Osteocyte (in vitro differentiated cells): ENCODE measurements around the gene ZNF71. TPM values are rescaled to one million over a fixed set of nuclear protein-coding genes. Genes with fewer than 3 reads are reported as not detected.

Experiments
- DNase-seq: peaks from one replicate; pipeline ENCODE4 v3.0.0; 2021; ENCODE audit warnings: mixed read lengths; ENCODE audit not compliant: unreplicated experiment; ENCODE audit errors: extremely low spot score
- H3K27ac Mint-ChIP-seq: one replicate; pipeline ENCODE4 v1.8.0; 2021; ENCODE audit warnings: mild to moderate bottlenecking, mixed read lengths; ENCODE audit not compliant: unreplicated experiment
- H3K27me3 Mint-ChIP-seq: one replicate; pipeline ENCODE4 v1.8.0; 2021; ENCODE audit warnings: mixed read lengths; ENCODE audit not compliant: unreplicated experiment
- H3K36me3 Mint-ChIP-seq: one replicate; pipeline ENCODE4 v1.8.0; 2021; ENCODE audit warnings: mixed read lengths; ENCODE audit not compliant: unreplicated experiment
- H3K4me1 Mint-ChIP-seq: one replicate; pipeline ENCODE4 v1.8.0; 2021; ENCODE audit warnings: mixed read lengths; ENCODE audit not compliant: unreplicated experiment
- H3K4me3 Mint-ChIP-seq: one replicate; pipeline ENCODE4 v1.8.0; 2021; ENCODE audit warnings: mild to moderate bottlenecking, moderate library complexity, mixed read lengths; ENCODE audit not compliant: unreplicated experiment
- H3K9me3 Mint-ChIP-seq: one replicate; pipeline ENCODE4 v1.8.0; 2021; ENCODE audit warnings: mixed read lengths; ENCODE audit not compliant: unreplicated experiment
- total RNA-seq: library from RNA; stranded (reverse); gene quantifications from 2 replicates; pipeline ENCODE4 v1.2.1, GENCODE V29; 2021
- TF ChIP-seq, protein P1 (sequence below): fragments of 200-600 bp; sonication (generic); IDR thresholded peaks from 2 replicates; pipeline ENCODE4 v1.5.0; 2021; ENCODE audit warnings: antibody characterized with exemption, mild to moderate bottlenecking, moderate library complexity

ZNF71 gene
- total RNA-seq, 1 donor from 2014 or later, result 10.5 TPM

DNA sequence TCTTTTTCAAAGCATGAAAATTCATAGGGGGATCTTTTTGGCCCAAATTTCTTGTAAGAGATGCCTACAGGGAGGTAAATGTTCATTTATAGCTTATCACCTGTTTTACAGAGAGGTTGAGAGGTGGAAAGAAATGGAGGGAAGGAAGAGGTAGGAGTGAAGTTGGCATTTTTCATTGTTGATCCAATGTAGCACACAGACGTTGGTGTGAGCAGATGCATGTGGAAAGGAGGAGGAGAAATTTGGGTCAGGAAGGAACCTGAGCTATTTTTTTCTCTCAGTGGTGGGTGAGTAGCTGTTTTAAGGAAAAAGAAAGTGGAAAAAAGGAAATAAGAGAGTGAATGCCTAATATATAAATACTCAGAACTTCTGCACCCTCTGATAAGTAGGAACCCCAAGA lies 37.9 kb downstream of the ZNF71 start:
- peaks cover 41% of the 10 kb centered on the region for H3K9me3 Mint-ChIP-seq
- no peak for DNase-seq

DNA sequence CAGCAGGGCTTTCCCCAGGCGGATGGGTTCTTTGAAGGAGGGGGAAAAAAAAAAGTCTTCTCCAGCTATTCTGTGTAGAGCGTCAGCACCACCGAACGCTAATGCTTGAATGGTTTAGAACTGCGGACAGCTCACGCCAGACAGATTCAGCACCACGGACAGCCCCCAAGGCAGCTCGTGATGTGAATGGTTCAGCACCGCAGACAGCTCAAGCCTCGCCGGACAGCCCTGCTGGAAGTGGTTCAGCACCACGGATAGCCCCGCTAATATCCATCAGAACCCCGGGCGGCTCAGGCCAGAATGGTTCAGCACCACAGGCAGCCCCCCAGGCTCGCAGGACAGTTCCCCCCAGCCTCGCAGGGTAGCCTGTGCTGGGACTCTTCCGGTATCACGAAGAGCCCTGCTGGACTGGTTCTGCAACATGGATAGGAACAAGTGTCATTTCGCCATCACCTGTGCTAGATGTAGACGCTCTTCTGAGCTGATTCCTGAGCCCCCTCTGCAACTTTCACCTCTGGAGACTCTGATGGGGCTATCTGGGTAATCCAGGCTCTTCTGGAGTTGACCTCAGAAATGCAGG lies 43.0 kb downstream of the ZNF71 start:
- TF ChIP-seq, protein P1, sequence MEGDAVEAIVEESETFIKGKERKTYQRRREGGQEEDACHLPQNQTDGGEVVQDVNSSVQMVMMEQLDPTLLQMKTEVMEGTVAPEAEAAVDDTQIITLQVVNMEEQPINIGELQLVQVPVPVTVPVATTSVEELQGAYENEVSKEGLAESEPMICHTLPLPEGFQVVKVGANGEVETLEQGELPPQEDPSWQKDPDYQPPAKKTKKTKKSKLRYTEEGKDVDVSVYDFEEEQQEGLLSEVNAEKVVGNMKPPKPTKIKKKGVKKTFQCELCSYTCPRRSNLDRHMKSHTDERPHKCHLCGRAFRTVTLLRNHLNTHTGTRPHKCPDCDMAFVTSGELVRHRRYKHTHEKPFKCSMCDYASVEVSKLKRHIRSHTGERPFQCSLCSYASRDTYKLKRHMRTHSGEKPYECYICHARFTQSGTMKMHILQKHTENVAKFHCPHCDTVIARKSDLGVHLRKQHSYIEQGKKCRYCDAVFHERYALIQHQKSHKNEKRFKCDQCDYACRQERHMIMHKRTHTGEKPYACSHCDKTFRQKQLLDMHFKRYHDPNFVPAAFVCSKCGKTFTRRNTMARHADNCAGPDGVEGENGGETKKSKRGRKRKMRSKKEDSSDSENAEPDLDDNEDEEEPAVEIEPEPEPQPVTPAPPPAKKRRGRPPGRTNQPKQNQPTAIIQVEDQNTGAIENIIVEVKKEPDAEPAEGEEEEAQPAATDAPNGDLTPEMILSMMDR, result no peak

More for the DNA sequence above, 37.9 kb downstream of the ZNF71 start:
- no peaks in the 10 kb centered on the region for H3K27me3 Mint-ChIP-seq
- H3K4me3 Mint-ChIP-seq, result no peak overlapping the region
- no peak overlapping the region for H3K27ac Mint-ChIP-seq
- TF ChIP-seq, protein P1, result no peak
- H3K4me1 Mint-ChIP-seq, result no peaks in the 10 kb centered on the region
- H3K36me3 Mint-ChIP-seq, result peaks cover 4% of the 10 kb centered on the region

DNA sequence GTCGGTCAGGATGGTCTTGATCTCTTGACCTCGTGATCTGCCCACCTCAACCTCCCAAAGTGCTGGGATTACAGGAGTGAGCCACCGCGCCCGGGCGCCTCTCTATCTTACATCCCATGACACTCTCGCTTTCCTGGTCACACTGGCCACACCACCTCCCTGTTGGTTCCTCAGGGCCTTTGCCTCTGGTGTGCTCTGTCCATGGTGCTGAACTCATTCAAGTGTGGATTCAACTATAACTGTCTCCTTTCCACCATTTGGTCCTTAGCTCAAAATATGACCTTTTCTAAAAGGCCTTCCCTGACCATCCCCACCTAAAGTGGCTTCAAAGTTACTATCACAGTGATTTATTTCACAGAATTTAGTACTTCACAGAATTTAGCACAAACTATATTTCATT lies 44.1 kb downstream of the ZNF71 start:
- no peaks in the 10 kb centered on the region for H3K4me1 Mint-ChIP-seq
- no peak overlapping the region for H3K4me3 Mint-ChIP-seq
- H3K27me3 Mint-ChIP-seq, result no peaks in the 10 kb centered on the region
- H3K36me3 Mint-ChIP-seq, result peaks cover 2% of the 10 kb centered on the region
- H3K9me3 Mint-ChIP-seq, result peaks cover 35% of the 10 kb centered on the region
- TF ChIP-seq, protein P1, result no peak
- no peak overlapping the region for H3K27ac Mint-ChIP-seq
- DNase-seq, result no peak

More for the DNA sequence above, 43.0 kb downstream of the ZNF71 start:
- no peaks in the 10 kb centered on the region for H3K36me3 Mint-ChIP-seq
- H3K27ac Mint-ChIP-seq, result no peak overlapping the region
- no peaks in the 10 kb centered on the region for H3K27me3 Mint-ChIP-seq
- no peaks in the 10 kb centered on the region for H3K4me1 Mint-ChIP-seq
- DNase-seq, result no peak
- peaks cover 37% of the 10 kb centered on the region for H3K9me3 Mint-ChIP-seq
- no peak overlapping the region for H3K4me3 Mint-ChIP-seq

DNA sequence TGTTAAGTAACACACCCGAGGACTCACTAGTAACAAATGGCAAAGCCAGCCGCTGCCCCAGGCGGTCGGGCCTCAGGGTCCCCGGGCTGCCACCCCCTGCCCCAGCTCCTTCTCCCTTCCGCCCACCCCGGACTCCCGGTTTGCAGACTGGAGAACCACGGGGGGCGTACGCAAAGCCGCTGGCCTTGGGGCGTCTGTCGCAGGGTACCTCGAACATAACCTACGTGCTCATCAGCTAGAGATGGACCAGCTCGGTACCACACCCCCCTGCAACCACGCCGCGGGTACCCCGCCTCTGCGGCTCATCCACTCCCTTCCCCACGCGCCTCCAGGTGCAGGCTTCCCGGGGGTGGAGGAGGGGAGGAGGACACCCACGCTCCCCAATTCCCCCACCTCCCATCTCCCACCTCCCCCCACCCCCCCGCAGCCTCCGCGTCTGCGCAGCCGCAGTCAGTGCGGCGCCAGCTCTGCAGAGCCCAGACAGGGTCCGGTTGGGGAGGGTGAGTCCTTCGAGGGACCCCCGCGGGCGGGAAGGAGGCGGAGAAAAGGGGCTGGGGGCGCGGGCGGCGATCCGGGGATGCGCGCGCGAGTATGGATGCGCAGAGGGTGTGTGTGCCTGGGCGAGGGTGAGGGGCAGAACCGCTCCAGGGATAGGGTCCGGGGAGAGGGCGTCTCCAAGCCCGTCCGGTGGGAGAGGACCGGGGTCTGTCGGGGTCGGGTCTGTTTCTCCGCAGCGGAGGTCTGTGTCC lies 47.8 kb downstream of the ZNF71 start, which contains the start of gene SMIM17:
Gene SMIM17 (plus strand): TSS at position 449 of the 749 bp plus-strand sequence. CDS start 2,509 bp downstream, outside the sequence.
- Mint-ChIP-seq H3K27me3 (no peaks in the 10 kb centered on the region), H3K36me3 (peaks cover 2% of the 10 kb centered on the region), H3K4me1 (no peaks in the 10 kb centered on the region), H3K9me3 (peaks cover 43% of the 10 kb centered on the region), H3K27ac (no peak within 1 kb of the TSS), H3K4me3 (no peak within 1 kb of the TSS)
- no peak for DNase-seq
- TF ChIP-seq, protein P1, result no peak

DNA sequence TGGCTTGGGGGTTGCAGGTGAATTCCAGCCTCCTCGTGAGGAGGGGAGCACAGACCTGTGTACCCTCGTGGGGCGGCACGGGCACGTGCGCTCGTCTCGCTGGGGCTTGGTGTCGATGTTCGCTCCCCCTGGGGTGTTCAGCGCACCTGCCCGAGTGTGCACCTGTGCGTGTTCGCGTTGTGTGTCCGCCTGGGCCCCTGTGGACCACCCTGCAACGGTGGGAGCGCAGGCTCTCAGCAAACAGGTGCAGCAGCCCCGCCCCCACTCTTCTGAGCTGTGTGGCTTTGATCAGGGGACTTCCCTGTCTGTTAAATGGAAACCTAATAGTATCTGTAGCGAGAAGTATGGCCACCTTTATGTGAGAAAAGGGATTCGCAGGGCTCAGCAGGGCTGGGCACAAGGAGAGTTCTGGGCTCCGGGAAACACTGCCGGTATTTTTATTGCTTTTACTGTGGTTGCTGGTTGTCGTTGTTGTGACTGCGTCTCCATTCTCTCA lies 48.4 kb downstream of the ZNF71 start:
- TF ChIP-seq, protein P1, result no peak
- no peak for DNase-seq
- Mint-ChIP-seq H3K27ac (no peak overlapping the region), H3K4me3 (no peak overlapping the region), H3K27me3 (no peaks in the 10 kb centered on the region), H3K9me3 (peaks cover 45% of the 10 kb centered on the region), H3K36me3 (peaks cover 2% of the 10 kb centered on the region), H3K4me1 (no peaks in the 10 kb centered on the region)
